ENCODE results near the gene RXFP2.

GRCh38 chr13:31731921-31732320, 7.4 kb upstream of the RXFP2 start:
- no peak for TF ChIP-seq CTCF (IDR thresholded peaks at IDR 0.05)
- no peak for TF ChIP-seq POLR2A (IDR thresholded peaks at IDR 0.05)

Measured in lower leg skin (tissue), 3 donors.